A549 (cell line): ENCODE results near the gene ANKRD55. TPM values are rescaled to one million over a fixed set of nuclear protein-coding genes. Genes with fewer than 3 reads are reported as not detected.

Source experiments
- ATAC-seq, 2 experiments: fragments of 200-7000 bp in 1 of 2; fragments of >200 bp in 1 of 2; cut with Nextera tagmentation in 1 of 2; cut with Tn5 transposase in 1 of 2; 3 replicates each; pipeline versions ENCODE4 v1.8.0 to v1.9.1; 2018 to 2020; ENCODE audit warnings: mild to moderate bottlenecking in 1 of 2, moderate library complexity in 1 of 2
- CTCF ChIA-PET: fragments of 300-600 bp; sonication (Branson Sonifier 250); formaldehyde crosslinking; extraction: SDS; loops from one replicate; lab custom pipeline; 2021; ENCODE audit warnings: antibody characterized with exemption, inconsistent platforms; lab: Yijun Ruan, JAX
- POLR2A ChIA-PET: fragments of 350-600 bp; formaldehyde crosslinking; extraction: SDS; loops from one replicate; lab custom pipeline; 2021; ENCODE audit warnings: antibody characterized with exemption, inconsistent platforms; lab: Yijun Ruan, JAX
- DNase-seq, 2 experiments: peaks; one replicate each; pipeline versions ENCODE4 v3.0.0 to v3.0.0-alpha.2; 2011 to 2016; ENCODE audit warnings: low read depth in 1 of 2, low spot score in 1 of 2
- FAIRE-seq: peaks from 2 replicates; lab custom pipeline; 2011; peaks lifted over from hg19 to GRCh38; lab: Jason Lieb, UNC
- H3K27ac ChIP-seq, 2 experiments: fragments of >200 bp; sonication (Bioruptor Twin); formaldehyde crosslinking; 3 replicates each; pipeline ENCODE4 v1.5.1; 2016 to 2017
- H3K4me1 ChIP-seq: fragments of >200 bp; sonication (Bioruptor Twin); formaldehyde crosslinking; 3 replicates; pipeline ENCODE4 v1.6.1; 2016
- H3K4me2 ChIP-seq: fragments of >200 bp; sonication (Bioruptor Twin); formaldehyde crosslinking; 3 replicates; pipeline ENCODE4 v1.6.1; 2016
- H3K4me3 ChIP-seq: fragments of >200 bp; sonication (Bioruptor Twin); formaldehyde crosslinking; 3 replicates; pipeline ENCODE4 v1.5.1; 2016
- H3K9me3 ChIP-seq: fragments of >200 bp; sonication (Bioruptor Twin); formaldehyde crosslinking; 3 replicates; pipeline ENCODE4 v1.6.1; 2016
- BHLHE40 ChIP-seq: IDR thresholded peaks from 2 replicates; pipeline ENCODE4 v1.6.1; 2012; ENCODE audit warnings: low read depth, low read length, inconsistent platforms
- CHD2 ChIP-seq: fragments of 150-350 bp; IDR thresholded peaks from 2 replicates; pipeline ENCODE4 v1.6.1; 2014; ENCODE audit warnings: low read length; ENCODE audit not compliant: partially characterized antibody
- CHD4 ChIP-seq: fragments of 200-600 bp; sonication (generic); IDR thresholded peaks from 2 replicates; pipeline ENCODE4 v1.6.1; 2016; ENCODE audit warnings: antibody characterized with exemption, mild to moderate bottlenecking, borderline replicate concordance
- EP300 ChIP-seq, 2 experiments: fragments of >200 bp; sonication (Bioruptor Twin); formaldehyde crosslinking; IDR thresholded peaks; 2 replicates in 1 of 2; 3 replicates in 1 of 2; pipeline ENCODE4 v1.6.1; 2016 to 2017
- FOSB ChIP-seq: fragments of 250-450 bp; sonication (Bioruptor Pico); IDR thresholded peaks from 2 replicates; pipeline ENCODE4 v1.5.0; 2020; ENCODE audit warnings: mild to moderate bottlenecking, moderate library complexity
- FOSL2 ChIP-seq, 2 experiments: fragments of 450-650 bp in 1 of 2; fragments of >200 bp in 1 of 2; sonication (Bioruptor Twin) in 1 of 2; formaldehyde crosslinking; IDR thresholded peaks; 2 replicates each; pipeline versions ENCODE4 v1.5.0 to v1.6.1; 2016 to 2020; ENCODE audit warnings: mild to moderate bottlenecking in 1 of 2, moderate library complexity in 1 of 2
- FOXS1 ChIP-seq: fragments of 250-450 bp; sonication (Bioruptor Pico); IDR thresholded peaks from 2 replicates; pipeline ENCODE4 v1.5.0; 2020; ENCODE audit warnings: mild to moderate bottlenecking, moderate library complexity
- GATA3 ChIP-seq: IDR thresholded peaks from 2 replicates; pipeline ENCODE4 v1.6.1; 2012; ENCODE audit warnings: borderline replicate concordance
- HDAC2 ChIP-seq: fragments of 200-600 bp; sonication (generic); IDR thresholded peaks from 2 replicates; pipeline ENCODE4 v1.6.1; 2016
- HOXB5 ChIP-seq: fragments of 250-450 bp; sonication (Bioruptor Pico); IDR thresholded peaks from 2 replicates; pipeline ENCODE4 v1.5.0; 2020; ENCODE audit warnings: mild to moderate bottlenecking, moderate library complexity
- JUN ChIP-seq, 2 experiments: fragments of >200 bp; sonication (Bioruptor Twin); formaldehyde crosslinking; IDR thresholded peaks; 2 replicates in 1 of 2; 3 replicates in 1 of 2; pipeline ENCODE4 v1.6.1; 2016 to 2017
- JUNB ChIP-seq: fragments of >200 bp; sonication (Bioruptor Twin); formaldehyde crosslinking; IDR thresholded peaks from 2 replicates; pipeline ENCODE4 v1.6.1; 2016
- KDM5A ChIP-seq: fragments of 200-600 bp; sonication (generic); IDR thresholded peaks from 2 replicates; pipeline ENCODE4 v1.6.1; 2016; ENCODE audit warnings: antibody characterized with exemption, mild to moderate bottlenecking
- MAFK ChIP-seq: fragments of 450-650 bp; IDR thresholded peaks from 2 replicates; pipeline ENCODE4 v1.6.1; 2014; ENCODE audit not compliant: partially characterized antibody
- MAZ ChIP-seq: fragments of 150-350 bp; IDR thresholded peaks from 2 replicates; pipeline ENCODE4 v1.6.1; 2014; ENCODE audit warnings: antibody characterized with exemption, low read depth, low read length, borderline replicate concordance
- MYC ChIP-seq: IDR thresholded peaks from 2 replicates; pipeline ENCODE4 v1.6.1; 2012; ENCODE audit warnings: mild to moderate bottlenecking, inconsistent platforms, low read length, improper control_type of control experiment, borderline replicate concordance
- NFE2L2 ChIP-seq: fragments of 150-350 bp; conservative IDR thresholded peaks from 2 replicates; pipeline ENCODE4 v1.6.1; 2014; ENCODE audit warnings: low read length
- NPAS2 ChIP-seq: fragments of 250-450 bp; sonication (Bioruptor Pico); IDR thresholded peaks from 2 replicates; pipeline ENCODE4 v1.8.0; 2022; ENCODE audit warnings: mild to moderate bottlenecking, moderate library complexity, borderline replicate concordance
- RAD21 ChIP-seq, 2 experiments: fragments of >200 bp in 1 of 2; sonication (Bioruptor Twin) in 1 of 2; formaldehyde crosslinking in 1 of 2; IDR thresholded peaks in 1 of 2; conservative IDR thresholded peaks in 1 of 2; 2 replicates in 1 of 2; 3 replicates in 1 of 2; pipeline ENCODE4 v1.6.1; 2012 to 2018; ENCODE audit warnings: inconsistent platforms in 1 of 2
- RARB ChIP-seq: fragments of 250-450 bp; sonication (Bioruptor Pico); IDR thresholded peaks from 2 replicates; pipeline ENCODE4 v1.8.0; 2021; ENCODE audit warnings: mild to moderate bottlenecking, moderate library complexity
- RCOR1 ChIP-seq: fragments of 150-350 bp; IDR thresholded peaks from 2 replicates; pipeline ENCODE4 v1.6.1; 2014; ENCODE audit warnings: antibody characterized with exemption, low read length, low read depth
- RNF2 ChIP-seq: fragments of 200-600 bp; sonication (generic); IDR thresholded peaks from 2 replicates; pipeline ENCODE4 v1.6.1; 2016; ENCODE audit warnings: low read depth, mild to moderate bottlenecking, antibody characterized with exemption, moderate library complexity, borderline replicate concordance
- SREBF2 ChIP-seq: fragments of 450-650 bp; IDR thresholded peaks from 2 replicates; pipeline ENCODE4 v1.6.1; 2014; ENCODE audit warnings: mild to moderate bottlenecking, moderate library complexity
- TP53 ChIP-seq: fragments of 250-450 bp; sonication (Bioruptor Pico); IDR thresholded peaks from 2 replicates; pipeline ENCODE4 v1.5.0; 2021; ENCODE audit warnings: mild to moderate bottlenecking, moderate library complexity
- ZC3H11A ChIP-seq: fragments of 450-650 bp; IDR thresholded peaks from 2 replicates; pipeline ENCODE4 v1.6.1; 2014; ENCODE audit warnings: antibody characterized with exemption, mild to moderate bottlenecking
- ZSCAN20 ChIP-seq: fragments of 250-450 bp; sonication (Bioruptor Pico); IDR thresholded peaks from 2 replicates; pipeline ENCODE4 v1.8.0; 2022; ENCODE audit warnings: mild to moderate bottlenecking, moderate library complexity
- WGBS: methylation state at CpG from one replicate; pipeline ENCODE4 v1.1.6; 2017; ENCODE audit errors: missing lambda C conversion rate; 5-methylcytosine and 5-hydroxymethylcytosine counted together
- polyA plus RNA-seq, 4 experiments: library from polyadenylated mRNA; depleted of rRNA in 3 of 4; stranded (reverse); fragments of >200 nt; fragmentation: RNase III in 1 of 4; extraction: RNeasy Plus Mini Kit Qiagen cat#74134 plus additional on column Dnase treatment in 1 of 4; gene quantifications; 2 replicates in 3 of 4; 3 replicates in 1 of 4; pipeline ENCODE4 v1.2.3, GENCODE V29; 2011 to 2017
- TF ChIP-seq, protein P1 (sequence below): IDR thresholded peaks from 2 replicates; pipeline ENCODE4 v1.6.1; 2012
- TF ChIP-seq, protein P2 (sequence below): fragments of 450-650 bp; IDR thresholded peaks from 2 replicates; pipeline ENCODE4 v1.6.1; 2014; ENCODE audit warnings: antibody characterized with exemption
- TF ChIP-seq, protein P3 (sequence below): fragments of 250-450 bp; sonication (Bioruptor Pico); IDR thresholded peaks from 2 replicates; pipeline ENCODE4 v1.5.0; 2021; ENCODE audit warnings: mild to moderate bottlenecking, moderate library complexity, borderline replicate concordance
- TF ChIP-seq, protein P4 (sequence below): fragments of 150-350 bp; IDR thresholded peaks from 2 replicates; pipeline ENCODE4 v1.6.1; 2014; ENCODE audit warnings: low read depth, mild to moderate bottlenecking, low read length

Gene ANKRD55
- polyA plus RNA-seq, 2 of the 4 experiments (the other 2 are of a cell fraction), result 0.10 to 0.30 TPM

DNA sequence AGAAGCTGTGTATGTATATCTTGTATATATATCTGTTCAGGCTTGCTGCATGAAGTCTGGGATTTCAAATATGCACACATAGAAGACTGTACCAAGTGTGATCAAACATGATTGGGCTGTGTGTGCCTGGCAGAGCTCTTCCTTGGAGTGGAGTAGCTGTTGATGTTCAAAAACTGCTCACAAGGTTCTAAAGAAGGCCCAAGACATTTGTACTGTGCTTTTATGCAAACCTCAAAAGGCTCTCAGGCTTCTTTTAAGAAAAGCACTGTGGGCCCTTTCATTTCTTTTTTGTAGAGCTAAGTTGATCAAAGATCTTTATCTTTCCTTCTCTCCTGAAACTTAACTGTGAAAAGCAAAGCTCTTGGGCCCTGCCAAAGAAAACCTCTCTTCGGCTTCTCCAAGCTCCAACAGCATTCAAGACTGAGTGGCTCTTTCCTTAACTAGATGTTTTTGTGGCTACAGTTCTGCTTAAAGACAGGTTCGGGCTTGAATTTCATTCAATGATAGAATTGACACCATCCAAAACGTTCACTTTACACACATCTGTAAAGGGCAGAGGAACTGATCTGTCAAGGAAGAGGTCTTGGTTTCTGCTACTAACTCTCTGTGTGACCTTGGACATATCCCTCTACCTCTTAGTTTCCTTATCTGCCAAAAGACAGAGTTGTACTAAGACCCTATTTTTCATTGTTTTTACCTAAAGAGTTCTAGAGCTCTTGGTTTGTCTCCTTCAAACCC, 132.5 kb downstream of the ANKRD55 start:
- POLR2A ChIA-PET, result no interaction called here
- DNase-seq (no peak), ATAC-seq (no peak), FAIRE-seq (no peak)
- Histone ChIP-seq H3K4me1 (peaks cover 45% of the 10 kb centered on the region), H3K27ac (peak overlapping the region; percentile 26 to 74; a peak in 5 of 6 replicates), H3K9me3 (no peaks in the 10 kb centered on the region), H3K4me3 (no peak overlapping the region), H3K4me2 (no peak overlapping the region)
- CTCF ChIA-PET, result interaction anchor here (1.5 to 1.8 kb wide), 2 partner anchors 12 to 164 kb away, joined by 3 to 6 read pairs; no protein-coding TSS in a partner anchor
- 66% methylated on average over 3 of the region's 3 CpGs for WGBS
- TF ChIP-seq SREBF2 (no peak), MAZ (no peak), NFE2L2 (no peak), FOSB (no peak), RCOR1 (no peak), JUNB (no peak), TP53 (CRISPR knock-in tag) (no peak), CHD4 (no peak), KDM5A (no peak), RARB (CRISPR knock-in tag) (no peak), ZC3H11A (no peak)
- TF ChIP-seq, protein P1, sequence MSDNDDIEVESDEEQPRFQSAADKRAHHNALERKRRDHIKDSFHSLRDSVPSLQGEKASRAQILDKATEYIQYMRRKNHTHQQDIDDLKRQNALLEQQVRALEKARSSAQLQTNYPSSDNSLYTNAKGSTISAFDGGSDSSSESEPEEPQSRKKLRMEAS, result no peak
- TF ChIP-seq, protein P2, sequence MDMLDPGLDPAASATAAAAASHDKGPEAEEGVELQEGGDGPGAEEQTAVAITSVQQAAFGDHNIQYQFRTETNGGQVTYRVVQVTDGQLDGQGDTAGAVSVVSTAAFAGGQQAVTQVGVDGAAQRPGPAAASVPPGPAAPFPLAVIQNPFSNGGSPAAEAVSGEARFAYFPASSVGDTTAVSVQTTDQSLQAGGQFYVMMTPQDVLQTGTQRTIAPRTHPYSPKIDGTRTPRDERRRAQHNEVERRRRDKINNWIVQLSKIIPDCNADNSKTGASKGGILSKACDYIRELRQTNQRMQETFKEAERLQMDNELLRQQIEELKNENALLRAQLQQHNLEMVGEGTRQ, result no peak

DNA sequence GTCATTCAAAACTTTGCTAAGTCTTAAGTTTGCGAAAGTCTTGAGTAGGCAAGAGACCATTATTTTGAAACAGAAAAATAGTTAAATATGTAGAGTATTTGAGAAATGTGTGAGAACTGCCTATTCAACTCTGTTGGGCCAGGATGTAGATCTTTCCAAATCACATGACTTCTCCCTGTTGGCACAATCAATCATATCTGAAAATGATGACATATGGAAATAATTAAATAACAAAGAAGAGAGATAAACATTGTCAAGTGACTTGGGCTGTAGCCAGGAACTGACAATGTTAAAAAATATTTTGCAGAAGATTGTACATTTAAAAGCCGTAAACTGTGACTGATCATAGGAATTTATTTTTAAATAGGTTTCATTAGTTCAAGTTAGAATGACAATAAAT, 133.8 kb downstream of the ANKRD55 start:
- DNase-seq (no peak), ATAC-seq (no peak), FAIRE-seq (peak; percentile 7)
- POLR2A ChIA-PET, result interaction anchor here (0.7 to 1.6 kb wide), 2 partner anchors 8 to 24 kb away, joined by 3 to 6 read pairs; no protein-coding TSS in a partner anchor
- WGBS, result 86% methylated on average over 2 of the region's 2 CpGs
- Histone ChIP-seq H3K4me3 (no peak overlapping the region), H3K27ac (peak overlapping the region; percentile 85 to 86; a peak in 5 of 6 replicates), H3K4me2 (peak overlapping the region; percentile 79; the same call in 2 of the 3 replicates), H3K4me1 (peaks cover 45% of the 10 kb centered on the region)
- CTCF ChIA-PET, result interaction anchor here (1.8 kb wide), 1 partner anchor 13 kb away, joined by 6 read pairs; no protein-coding TSS in a partner anchor
- TF ChIP-seq MAZ (no peak), MAFK (peak; percentile 64), FOXS1 (CRISPR knock-in tag) (no peak), HDAC2 (no peak), NPAS2 (CRISPR knock-in tag) (no peak), FOSL2 (IDR thresholded peaks at IDR 0.05) (no peak), FOSL2 (CRISPR knock-in tag; IDR thresholded peaks at IDR 0.05) (peak; percentile 3; the same call in 1 of the 2 replicates), EP300 (IDR thresholded peaks at IDR 0.05) (no peak), ZSCAN20 (CRISPR knock-in tag) (no peak), JUN (IDR thresholded peaks at IDR 0.05) (no peak), GATA3 (no peak), RNF2 (no peak), CHD4 (no peak), RARB (CRISPR knock-in tag) (no peak), MYC (no peak), BHLHE40 (no peak), HOXB5 (CRISPR knock-in tag) (peak; percentile 78), CHD2 (no peak), FOSB (no peak), RAD21 (conservative IDR thresholded peaks at IDR 0.05 in 1 of 2, IDR thresholded peaks at IDR 0.05 in 1 of 2) (no peak)
- TF ChIP-seq, protein P1, result no peak
- TF ChIP-seq, protein P3, sequence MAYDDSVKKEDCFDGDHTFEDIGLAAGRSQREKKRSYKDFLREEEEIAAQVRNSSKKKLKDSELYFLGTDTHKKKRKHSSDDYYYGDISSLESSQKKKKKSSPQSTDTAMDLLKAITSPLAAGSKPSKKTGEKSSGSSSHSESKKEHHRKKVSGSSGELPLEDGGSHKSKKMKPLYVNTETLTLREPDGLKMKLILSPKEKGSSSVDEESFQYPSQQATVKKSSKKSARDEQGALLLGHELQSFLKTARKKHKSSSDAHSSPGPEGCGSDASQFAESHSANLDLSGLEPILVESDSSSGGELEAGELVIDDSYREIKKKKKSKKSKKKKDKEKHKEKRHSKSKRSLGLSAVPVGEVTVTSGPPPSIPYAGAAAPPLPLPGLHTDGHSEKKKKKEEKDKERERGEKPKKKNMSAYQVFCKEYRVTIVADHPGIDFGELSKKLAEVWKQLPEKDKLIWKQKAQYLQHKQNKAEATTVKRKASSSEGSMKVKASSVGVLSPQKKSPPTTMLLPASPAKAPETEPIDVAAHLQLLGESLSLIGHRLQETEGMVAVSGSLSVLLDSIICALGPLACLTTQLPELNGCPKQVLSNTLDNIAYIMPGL (CRISPR knock-in tag), result no peak
- TF ChIP-seq, protein P4, sequence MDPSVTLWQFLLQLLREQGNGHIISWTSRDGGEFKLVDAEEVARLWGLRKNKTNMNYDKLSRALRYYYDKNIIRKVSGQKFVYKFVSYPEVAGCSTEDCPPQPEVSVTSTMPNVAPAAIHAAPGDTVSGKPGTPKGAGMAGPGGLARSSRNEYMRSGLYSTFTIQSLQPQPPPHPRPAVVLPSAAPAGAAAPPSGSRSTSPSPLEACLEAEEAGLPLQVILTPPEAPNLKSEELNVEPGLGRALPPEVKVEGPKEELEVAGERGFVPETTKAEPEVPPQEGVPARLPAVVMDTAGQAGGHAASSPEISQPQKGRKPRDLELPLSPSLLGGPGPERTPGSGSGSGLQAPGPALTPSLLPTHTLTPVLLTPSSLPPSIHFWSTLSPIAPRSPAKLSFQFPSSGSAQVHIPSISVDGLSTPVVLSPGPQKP, result no peak
- TF ChIP-seq, all 56 proteins: peak for 3
- no peaks in the 10 kb centered on the region for H3K9me3 ChIP-seq
